CD4-positive, alpha-beta T cell treated with Interleukin-4 for 1 hour (primary cell): ENCODE results near the gene RIPPLY1.
A peak's percentile ranks its signal among the peaks of the same experiment; 100 is the strongest.

Experiments used
- DNase-seq, 2 donors: peaks; one replicate each; pipeline ENCODE4 v3.0.0-alpha.2; 2020 to 2022

The RIPPLY1 gene

DNA sequence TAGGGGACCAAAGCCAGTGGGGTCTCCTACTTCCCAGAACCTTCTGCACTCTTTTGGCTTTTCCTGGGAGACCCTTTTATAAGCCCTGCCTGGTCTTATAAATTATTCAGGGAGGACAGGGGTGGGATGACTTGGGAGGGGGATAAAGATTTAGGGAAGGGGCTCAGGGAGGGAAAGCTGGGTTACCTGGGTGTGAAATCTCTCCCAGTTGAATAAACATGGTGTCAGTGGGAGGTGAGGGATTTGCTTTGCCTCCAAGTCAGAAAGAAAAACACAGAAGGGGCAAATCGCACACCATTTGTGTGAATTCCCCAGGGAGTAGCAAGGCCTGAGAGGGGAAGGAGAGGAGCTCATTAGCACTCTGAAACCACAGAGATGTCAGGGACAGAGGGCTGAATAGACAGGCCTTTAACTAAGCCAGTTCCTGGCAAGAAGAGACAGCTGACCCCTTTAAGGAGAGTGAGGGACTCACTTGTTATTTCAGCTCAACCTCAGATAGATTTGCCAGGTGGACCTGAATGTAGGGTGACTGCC is at the start of gene RIPPLY1:
RIPPLY1 (minus strand) TSS at position 51 of the 534 bp plus-strand sequence. CDS start 54 bp downstream, outside the sequence.
- no peak for DNase-seq

DNA sequence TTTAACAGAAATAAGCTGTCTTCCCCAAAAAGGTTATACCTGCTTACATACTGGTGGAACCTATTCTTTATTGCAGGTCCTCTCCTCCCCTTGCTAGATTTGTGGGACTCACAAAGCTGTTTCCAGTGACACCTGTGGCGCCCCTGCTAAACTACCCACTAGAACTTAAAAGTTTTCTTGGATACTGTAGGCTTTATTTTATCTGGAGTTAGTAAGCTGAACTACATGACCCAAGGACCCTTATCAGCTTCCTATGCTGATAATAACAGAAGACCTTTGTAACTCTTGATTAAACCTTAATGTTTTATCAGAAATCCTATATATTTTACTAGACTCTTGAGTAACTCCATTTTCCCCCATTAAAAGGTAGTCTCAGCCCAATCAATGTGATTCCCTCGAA is 49.4 kb upstream of the RIPPLY1 start:
- DNase-seq: no peak

- no peak for DNase-seq
These were observed 48.9 kb upstream of the RIPPLY1 start for GRCh38 chrX:106952089-106952488.

- no peak for DNase-seq
These were observed 48.1 kb upstream of the RIPPLY1 start for GRCh38 chrX:106951230-106951629.

GRCh38 chrX:106950381-106950780 is 47.2 kb upstream of the RIPPLY1 start:
- no peak for DNase-seq

GRCh38 chrX:106949366-106949765 is 46.2 kb upstream of the RIPPLY1 start:
- DNase-seq: no peak

GRCh38 chrX:106948641-106949040 is 45.5 kb upstream of the RIPPLY1 start:
- DNase-seq: no peak

DNA sequence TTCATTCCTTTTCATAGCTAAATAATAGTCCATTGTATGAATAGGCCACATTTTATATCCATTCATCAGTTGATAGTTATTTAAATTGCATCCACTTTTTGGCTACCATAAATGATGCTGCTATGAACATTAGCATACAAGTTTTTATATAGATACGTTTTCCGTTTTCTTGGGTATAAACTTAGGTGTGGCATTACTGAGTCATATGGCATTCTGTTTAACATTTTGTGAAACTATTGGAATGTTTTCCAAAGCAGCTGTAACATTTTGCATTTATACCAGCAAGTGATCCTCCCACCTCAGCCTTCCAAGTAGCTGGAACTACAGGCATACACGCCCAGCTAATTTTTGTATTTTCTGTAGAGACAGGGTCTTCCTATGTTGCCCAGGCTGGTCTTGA is 43.3 kb upstream of the RIPPLY1 start:
- DNase-seq: no peak

DNA sequence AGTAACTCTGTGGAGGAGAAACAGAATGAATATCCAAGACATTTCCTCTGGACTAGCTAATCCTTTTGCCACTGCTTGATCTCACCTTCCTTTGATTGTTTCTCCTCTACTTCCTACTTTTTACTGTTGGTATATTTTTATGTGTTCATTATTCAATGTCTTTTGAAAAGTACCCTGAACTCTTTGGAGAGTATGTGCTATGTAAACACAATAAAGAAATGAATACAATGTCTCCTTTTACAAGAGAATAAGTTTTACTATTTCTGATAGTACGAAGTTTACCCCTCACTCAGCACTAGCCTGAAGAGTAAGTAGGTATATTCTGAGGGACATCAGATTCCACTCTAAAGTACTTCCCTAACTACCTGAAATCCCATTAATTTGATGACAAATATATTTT is 36.9 kb upstream of the RIPPLY1 start:
- DNase-seq: no peak

DNA sequence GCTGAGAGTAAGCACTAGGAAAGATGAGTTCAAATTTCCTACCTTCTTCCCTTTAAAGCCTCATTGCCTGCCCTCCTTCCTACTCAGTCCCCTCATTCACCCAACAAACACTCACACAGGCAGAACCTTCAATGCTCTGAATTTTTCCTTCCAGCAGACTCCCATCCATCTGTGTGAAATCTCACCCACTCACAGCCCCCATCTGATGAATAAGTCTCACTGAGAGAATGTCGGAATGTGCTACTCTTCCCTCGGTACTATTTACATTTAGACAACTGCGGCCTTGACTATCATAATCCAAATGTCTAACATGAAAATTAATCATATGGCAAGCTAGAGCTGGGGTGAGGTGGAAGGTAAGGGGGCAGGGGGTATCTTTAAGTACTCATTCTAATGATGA is 36.4 kb upstream of the RIPPLY1 start:
- no peak for DNase-seq

GRCh38 chrX:106936246-106936645 is 33.1 kb upstream of the RIPPLY1 start:
- DNase-seq: no peak

GRCh38 chrX:106935175-106935574 is 32.0 kb upstream of the RIPPLY1 start:
- DNase-seq: no peak

DNA sequence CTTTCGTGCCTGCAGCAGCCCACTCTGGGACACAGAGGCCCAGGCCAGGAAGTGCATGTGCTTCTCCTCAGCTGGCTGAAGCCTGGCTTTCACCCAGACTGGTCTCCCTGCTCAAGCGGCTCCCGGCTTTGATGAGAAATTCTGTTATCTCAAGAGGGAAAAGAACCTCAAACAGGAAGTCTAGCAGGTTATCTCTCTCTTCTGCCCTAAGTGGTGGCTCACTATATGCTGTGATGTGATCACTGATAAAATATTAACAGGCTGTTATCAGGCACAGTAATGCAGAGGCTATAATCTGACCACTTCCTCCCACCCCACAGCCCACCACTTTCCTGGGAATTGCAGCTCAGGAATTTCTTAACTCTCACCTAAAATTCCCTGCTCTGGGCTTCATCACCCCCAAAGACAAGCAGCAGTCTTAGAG is 30.4 kb upstream of the RIPPLY1 start:
- no peak for DNase-seq

DNA sequence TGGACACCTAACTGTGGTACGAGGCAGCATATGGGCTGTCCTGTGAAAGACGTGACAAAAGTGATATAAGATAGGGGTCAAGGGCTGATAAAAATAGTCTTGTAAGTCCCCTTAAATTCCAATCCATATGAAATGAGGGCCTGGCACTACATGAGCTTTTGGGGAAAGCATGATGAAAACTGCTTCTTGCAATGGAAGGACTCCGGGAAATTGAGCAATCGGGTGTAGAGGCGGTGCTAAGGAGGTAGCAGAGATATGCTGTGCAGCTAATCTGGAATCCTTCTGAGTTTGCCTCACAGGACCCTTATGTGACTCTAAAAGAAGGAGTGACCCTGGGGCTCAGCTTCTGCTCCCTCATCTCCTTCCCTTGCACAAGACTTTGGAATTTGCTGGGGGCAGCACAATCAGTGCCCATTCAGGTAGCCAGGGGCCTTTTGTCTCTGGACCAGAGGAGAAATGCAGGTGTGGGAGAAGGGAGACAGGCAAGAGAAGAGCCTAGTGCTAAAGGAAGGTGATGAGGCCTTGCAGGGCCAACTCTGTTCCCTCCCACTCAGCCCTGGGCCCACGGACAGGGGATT is 29.9 kb upstream of the RIPPLY1 start:
- DNase-seq: no peak

GRCh38 chrX:106932492-106932923 is 29.4 kb upstream of the RIPPLY1 start:
- DNase-seq: no peak

GRCh38 chrX:106931831-106932491 is 28.8 kb upstream of the RIPPLY1 start:
- no peak for DNase-seq

GRCh38 chrX:106928227-106928626 is 25.1 kb upstream of the RIPPLY1 start:
- no peak for DNase-seq

DNA sequence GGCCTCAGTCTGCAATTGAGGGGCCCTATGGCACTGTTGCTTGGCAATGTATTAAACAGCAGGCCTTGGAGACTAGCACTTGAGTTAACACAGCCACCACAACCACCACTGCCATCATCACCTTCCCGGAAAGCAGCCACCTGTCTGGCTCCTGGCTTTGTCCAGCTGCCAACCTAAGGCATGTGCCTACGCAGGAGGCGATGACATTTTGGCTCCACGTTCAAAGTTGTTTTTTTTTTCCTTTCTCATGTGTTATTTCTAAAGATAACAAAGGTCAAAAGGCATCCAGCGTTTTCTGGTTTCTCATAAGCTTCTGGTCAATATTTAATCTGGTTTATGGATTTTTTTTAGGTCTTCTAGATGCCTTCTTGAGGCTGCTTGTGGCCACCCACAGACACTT is 24.6 kb upstream of the RIPPLY1 start:
- DNase-seq: no peak

DNA sequence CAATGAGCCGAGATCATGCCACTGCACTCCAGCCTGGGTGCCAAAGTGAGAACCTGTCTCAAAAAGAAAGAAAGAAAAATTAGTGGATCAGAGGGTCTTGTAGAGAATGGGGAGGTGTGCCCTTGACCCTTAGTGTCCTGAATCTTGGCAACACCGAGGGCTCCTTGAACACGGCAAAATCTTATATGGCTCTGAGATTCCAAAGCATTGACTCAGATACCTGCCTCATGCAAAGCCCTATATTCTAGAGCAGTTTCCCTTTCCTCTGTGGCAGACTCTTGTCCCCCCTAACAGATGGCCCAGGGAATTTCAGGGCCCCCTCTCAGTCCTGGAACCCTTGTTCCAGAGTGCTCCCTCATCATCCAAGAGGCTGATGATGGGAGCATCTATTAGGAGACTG is 23.9 kb upstream of the RIPPLY1 start:
- no peak for DNase-seq

- DNase-seq: no peak
These were observed 18.5 kb upstream of the RIPPLY1 start for GRCh38 chrX:106921637-106922036.

- DNase-seq: no peak
These were observed 16.9 kb upstream of the RIPPLY1 start, which contains the start of gene CLDN2 for GRCh38 chrX:106919932-106920452. TSS of gene CLDN2 (plus strand) at chrX:106920402. CDS start at chrX:106928229, 7,827 bp downstream.

GRCh38 chrX:106917830-106918500 is 14.8 kb upstream of the RIPPLY1 start:
- DNase-seq: peak in 1 of 2 donors; percentile 21

- no peak for DNase-seq
These were observed 9.7 kb upstream of the RIPPLY1 start for GRCh38 chrX:106912864-106913263.

DNA sequence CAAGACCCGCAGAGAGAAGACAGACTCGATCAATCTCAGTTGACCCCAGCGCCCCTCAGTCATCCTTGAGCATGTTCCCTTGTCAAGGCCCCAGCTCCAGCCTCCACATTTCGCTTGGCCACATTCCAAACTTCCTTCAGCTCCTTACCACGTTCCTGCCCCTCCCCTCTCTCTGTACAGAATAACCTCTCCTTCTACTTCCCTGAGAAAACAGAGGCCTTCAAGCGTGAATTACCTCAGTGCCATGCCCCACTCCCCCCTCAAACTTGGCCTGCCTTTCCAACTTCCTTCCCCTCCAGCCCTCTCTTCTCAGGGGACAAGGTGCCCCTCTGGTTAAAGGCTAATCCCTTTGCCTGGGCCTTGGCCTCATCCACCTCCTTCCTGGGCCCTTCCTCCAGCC is 3.2 kb upstream of the RIPPLY1 start:
- DNase-seq: no peak
